Cardiac muscle cell (in vitro differentiated cells and primary cell): ENCODE measurements around the gene RNF169. TPM values are rescaled to one million over a fixed set of nuclear protein-coding genes. Genes with fewer than 3 reads are reported as not detected.

Experiments used
- DNase-seq, 2 donors: peaks; one replicate each; pipeline versions ENCODE4 v3.0.0 to v3.0.0-alpha.2; 2010 to 2017; ENCODE audit warnings: low read depth in 1 of 2, low spot score in 1 of 2
- H3K27ac ChIP-seq: fragments of 200-600 bp; sonication (generic); 2 replicates; pipeline ENCODE4 v1.5.1; 2016
- H3K27me3 ChIP-seq: fragments of 200-600 bp; sonication (generic); 2 replicates; pipeline ENCODE4 v1.6.0; 2016; ENCODE audit warnings: control low read depth
- H3K36me3 ChIP-seq: fragments of 200-600 bp; sonication (generic); 2 replicates; pipeline ENCODE4 v1.5.1; 2016; ENCODE audit warnings: control low read depth
- H3K4me1 ChIP-seq: fragments of 200-600 bp; sonication (generic); 2 replicates; pipeline ENCODE4 v1.8.1; 2017; ENCODE audit warnings: low read depth, mild to moderate bottlenecking, mixed run types
- H3K4me3 ChIP-seq: fragments of 200-600 bp; sonication (generic); 2 replicates; pipeline ENCODE4 v1.5.1; 2016; ENCODE audit warnings: mild to moderate bottlenecking
- H3K9me3 ChIP-seq: fragments of 200-600 bp; sonication (generic); 2 replicates; pipeline ENCODE4 v1.5.1; 2017; ENCODE audit warnings: low read depth, mild to moderate bottlenecking, control low read depth
- polyA plus RNA-seq: library from polyadenylated mRNA; unstranded; fragments of >200 nt; fragmentation: Nextera tagmentation; extraction: Ambion mirVana; gene quantifications from 2 replicates; pipeline ENCODE4 v1.2.1, GENCODE V29; 2016
- total RNA-seq: library from RNA; depleted of rRNA; stranded (reverse); fragments of >200 nt; gene quantifications from 2 replicates; pipeline ENCODE4 v1.2.3, GENCODE V29; 2016
- TF ChIP-seq, protein P1 (sequence below): IDR thresholded peaks from 2 replicates; pipeline ENCODE4 v1.5.1; 2012; ENCODE audit warnings: low read depth, mild to moderate bottlenecking, low read length

The RNF169 gene
- total and polyA plus RNA-seq, 2 experiments from 2014 or later = 3.3 to 15.3 TPM

DNA sequence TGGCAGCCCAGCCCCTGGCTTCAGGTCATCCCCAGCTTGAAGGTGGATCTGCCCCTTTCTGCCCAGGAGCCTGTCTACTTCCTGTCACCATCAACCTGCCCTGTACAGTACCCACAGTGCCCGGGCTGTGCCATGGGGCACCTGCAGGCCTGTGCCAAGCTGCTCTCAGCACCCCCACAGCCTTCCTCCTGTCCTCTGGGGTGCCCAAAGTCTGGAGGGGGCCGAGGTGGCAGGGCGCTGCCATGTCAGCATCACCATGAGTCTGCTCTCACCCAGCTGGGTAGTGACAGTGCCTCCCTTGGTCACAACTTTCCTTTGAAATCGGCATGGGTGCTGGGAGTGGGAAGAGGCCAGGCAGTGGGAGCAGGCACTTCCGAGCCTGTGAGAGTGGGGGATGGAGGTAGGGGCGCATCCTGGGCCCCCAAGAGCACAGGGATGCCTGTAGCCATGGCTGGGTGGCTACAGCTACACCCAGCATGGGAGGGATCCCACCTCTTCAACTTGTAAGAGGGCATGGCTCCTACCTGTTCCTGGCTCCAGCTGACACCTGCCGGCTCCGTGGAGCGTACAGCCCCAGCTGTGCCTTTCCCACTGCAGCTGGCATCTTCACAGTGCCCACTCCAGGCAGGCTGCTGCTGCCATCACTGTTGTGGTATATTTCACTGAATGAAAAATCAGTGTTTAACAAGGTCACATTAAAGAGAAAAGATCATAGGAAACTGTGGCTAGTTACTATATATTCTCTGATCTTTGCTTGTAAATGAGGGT, 42.9 kb downstream of the RNF169 start:
- Histone ChIP-seq H3K4me3 (no peak overlapping the region), H3K36me3 (peaks cover 16% of the 10 kb centered on the region), H3K27me3 (no peaks in the 10 kb centered on the region), H3K4me1 (no peaks in the 10 kb centered on the region), H3K27ac (no peak overlapping the region), H3K9me3 (no peaks in the 10 kb centered on the region)
- no peak for DNase-seq
- TF ChIP-seq, protein P1, sequence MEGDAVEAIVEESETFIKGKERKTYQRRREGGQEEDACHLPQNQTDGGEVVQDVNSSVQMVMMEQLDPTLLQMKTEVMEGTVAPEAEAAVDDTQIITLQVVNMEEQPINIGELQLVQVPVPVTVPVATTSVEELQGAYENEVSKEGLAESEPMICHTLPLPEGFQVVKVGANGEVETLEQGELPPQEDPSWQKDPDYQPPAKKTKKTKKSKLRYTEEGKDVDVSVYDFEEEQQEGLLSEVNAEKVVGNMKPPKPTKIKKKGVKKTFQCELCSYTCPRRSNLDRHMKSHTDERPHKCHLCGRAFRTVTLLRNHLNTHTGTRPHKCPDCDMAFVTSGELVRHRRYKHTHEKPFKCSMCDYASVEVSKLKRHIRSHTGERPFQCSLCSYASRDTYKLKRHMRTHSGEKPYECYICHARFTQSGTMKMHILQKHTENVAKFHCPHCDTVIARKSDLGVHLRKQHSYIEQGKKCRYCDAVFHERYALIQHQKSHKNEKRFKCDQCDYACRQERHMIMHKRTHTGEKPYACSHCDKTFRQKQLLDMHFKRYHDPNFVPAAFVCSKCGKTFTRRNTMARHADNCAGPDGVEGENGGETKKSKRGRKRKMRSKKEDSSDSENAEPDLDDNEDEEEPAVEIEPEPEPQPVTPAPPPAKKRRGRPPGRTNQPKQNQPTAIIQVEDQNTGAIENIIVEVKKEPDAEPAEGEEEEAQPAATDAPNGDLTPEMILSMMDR = no peak

DNA sequence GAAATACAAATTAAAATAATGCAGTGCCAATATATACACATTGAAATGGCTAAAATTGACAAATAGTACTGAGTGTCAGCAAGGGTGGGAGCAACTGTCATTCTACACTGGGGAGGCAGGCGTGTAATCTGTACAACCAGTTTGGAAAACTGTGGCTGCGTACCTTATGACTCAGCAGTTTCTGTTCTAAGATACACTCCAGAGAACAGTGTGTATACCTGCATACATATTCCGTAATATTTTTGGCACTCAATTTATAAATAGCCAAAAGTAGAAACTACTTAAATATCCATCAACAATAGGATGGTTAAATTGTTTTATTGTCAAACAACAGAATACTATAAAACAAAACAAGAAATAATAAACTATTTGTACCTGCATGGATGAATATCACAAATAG, 57.6 kb downstream of the RNF169 start:
- H3K4me1 ChIP-seq = no peaks in the 10 kb centered on the region
- no peak overlapping the region for H3K4me3 ChIP-seq
- no peak for DNase-seq
- H3K27ac ChIP-seq = no peak overlapping the region
- no peaks in the 10 kb centered on the region for H3K27me3 ChIP-seq
- no peaks in the 10 kb centered on the region for H3K9me3 ChIP-seq
- TF ChIP-seq, protein P1 = no peak
- no peaks in the 10 kb centered on the region for H3K36me3 ChIP-seq

DNA sequence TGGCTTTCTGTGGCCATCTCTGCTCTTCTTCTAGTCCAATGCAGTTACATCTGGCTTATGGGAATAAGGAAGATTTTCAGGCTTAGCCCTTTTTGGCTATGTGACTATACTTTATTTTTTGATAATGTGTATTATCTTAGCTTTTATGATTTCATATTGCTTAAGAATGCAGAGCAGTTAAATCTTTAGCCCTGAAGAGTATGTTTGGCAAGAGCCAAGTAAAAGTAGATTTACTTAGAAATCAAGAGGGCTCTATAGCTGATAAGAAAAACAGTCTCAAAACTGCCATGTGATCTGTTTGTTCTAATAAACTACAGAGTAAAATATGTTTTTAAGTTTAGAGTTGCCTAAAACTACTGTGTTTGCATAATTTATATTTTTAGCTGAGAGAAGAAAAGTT, 61.2 kb downstream of the RNF169 start:
- H3K27me3 ChIP-seq = no peaks in the 10 kb centered on the region
- H3K4me3 ChIP-seq = no peak overlapping the region
- DNase-seq = no peak
- H3K27ac ChIP-seq = no peak overlapping the region
- no peaks in the 10 kb centered on the region for H3K36me3 ChIP-seq
- H3K9me3 ChIP-seq = no peaks in the 10 kb centered on the region
- no peaks in the 10 kb centered on the region for H3K4me1 ChIP-seq
- TF ChIP-seq, protein P1 = no peak

DNA sequence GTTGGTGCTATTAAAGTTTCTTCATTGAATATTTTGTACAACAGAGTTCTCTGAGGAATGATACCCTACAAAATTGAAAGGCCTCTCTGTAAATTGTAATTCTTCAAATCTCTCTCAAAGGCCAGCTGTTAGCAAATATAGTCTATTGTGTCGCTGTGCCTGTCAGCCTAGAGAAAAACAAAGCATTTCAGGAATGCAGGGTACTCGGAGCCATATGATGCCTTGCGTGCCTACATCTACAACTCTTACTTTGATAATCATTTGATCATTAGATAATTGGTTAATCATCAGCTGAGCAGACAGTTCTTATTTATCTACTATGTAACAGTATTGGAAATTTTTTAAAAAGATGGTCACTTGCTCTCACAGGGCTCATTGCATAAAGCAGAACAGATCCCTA, 67.3 kb downstream of the RNF169 start:
- H3K4me3 ChIP-seq = no peak overlapping the region
- no peak for DNase-seq

DNA sequence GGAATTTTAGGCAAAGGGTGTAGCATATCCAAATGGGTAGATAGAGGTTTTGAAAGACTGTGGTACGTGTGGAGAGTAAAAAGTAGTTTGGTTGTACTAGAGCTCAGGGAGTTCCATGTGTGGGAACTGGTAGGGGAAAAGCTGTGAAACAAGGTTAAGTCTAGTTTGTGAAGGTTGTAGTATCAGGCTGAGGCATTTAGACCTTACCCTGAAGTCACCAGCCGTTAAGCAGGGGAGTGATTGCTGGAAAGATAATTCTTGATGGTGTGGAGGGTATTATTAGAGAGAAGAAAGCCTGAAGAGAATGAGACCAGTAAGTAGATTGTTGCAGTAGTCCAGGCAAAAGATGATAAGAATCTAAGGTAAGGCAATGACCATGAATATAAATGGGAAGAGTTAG, 68.0 kb downstream of the RNF169 start:
- TF ChIP-seq, protein P1 = no peak

More for the DNA sequence above, 67.3 kb downstream of the RNF169 start:
- no peaks in the 10 kb centered on the region for H3K9me3 ChIP-seq
- H3K27me3 ChIP-seq = no peaks in the 10 kb centered on the region
- no peak overlapping the region for H3K27ac ChIP-seq
- H3K4me1 ChIP-seq = peaks cover 4% of the 10 kb centered on the region
- TF ChIP-seq, protein P1 = no peak
- H3K36me3 ChIP-seq = no peaks in the 10 kb centered on the region

More for the DNA sequence above, 68.0 kb downstream of the RNF169 start:
- Histone ChIP-seq H3K36me3 (no peaks in the 10 kb centered on the region), H3K27me3 (no peaks in the 10 kb centered on the region), H3K9me3 (no peaks in the 10 kb centered on the region), H3K4me1 (peaks cover 4% of the 10 kb centered on the region), H3K27ac (peak overlapping the region; percentile 39), H3K4me3 (no peak overlapping the region)
- no peak for DNase-seq
